NCI-H446 (cell line): ENCODE data around the gene GABRB3.

Source experiments
- DNase-seq, 2 experiments: peaks; one replicate each; lab custom pipeline; 2025; lab: John Stamatoyannopoulos, UW

Gene GABRB3

DNA sequence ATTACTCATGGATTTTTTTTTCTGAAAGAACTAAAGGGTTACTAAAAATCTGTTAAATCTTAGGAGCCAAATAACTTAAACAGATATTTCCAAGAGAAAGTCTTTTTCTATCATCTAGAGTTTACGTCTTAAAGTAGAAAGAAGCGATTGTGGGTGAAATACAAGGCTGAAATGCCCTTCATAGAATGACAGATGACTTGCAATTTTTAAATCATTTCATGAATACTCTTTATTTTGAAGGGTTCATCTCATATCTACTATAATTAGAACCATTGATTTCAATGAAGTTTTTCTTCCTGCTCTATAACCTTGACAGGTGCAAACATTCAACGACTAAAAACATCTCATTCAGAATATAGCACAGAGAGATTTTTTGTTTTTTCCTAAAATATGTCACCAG is 217.0 kb downstream of the GABRB3 start:
- no peak for DNase-seq

DNA sequence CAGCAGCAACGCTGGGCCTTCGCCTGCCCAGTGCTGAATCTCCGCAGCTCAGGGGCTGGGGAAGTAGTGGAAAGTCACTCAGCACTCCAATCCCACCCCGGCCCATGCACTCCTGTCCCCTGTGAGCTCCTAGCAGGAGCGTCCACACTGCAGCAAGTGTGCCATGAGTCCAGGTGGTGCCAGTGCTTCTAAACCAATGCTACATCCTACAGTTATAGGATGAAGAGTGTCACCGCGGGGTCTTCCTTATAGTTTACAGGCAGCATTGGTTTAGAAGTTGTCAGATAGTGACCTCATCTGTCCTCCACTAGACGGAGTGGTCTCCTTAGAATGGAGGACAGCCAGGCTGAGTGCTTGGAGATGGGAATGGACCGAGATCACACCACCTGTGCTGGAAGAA is 221.4 kb downstream of the GABRB3 start:
- no peak for DNase-seq

DNA sequence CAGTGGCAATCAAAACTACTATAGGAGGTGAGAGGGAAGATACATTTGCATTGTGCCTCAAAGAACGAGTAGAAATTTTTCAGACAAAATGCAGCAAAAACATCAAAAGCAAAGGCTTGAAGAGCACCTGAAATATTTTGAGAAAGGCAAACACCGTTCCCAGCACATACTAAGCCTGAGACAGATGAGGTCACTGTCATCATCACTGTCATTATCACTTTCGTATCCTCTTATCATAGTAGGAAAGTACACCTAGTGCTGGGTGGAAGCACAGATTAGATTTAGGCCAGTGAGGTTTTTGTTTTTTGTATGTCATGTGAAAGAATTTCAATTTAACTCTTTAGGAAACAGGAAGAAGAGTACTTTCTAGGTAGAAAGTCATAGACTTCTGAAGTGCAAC is 222.0 kb downstream of the GABRB3 start:
- no peak for DNase-seq

DNA sequence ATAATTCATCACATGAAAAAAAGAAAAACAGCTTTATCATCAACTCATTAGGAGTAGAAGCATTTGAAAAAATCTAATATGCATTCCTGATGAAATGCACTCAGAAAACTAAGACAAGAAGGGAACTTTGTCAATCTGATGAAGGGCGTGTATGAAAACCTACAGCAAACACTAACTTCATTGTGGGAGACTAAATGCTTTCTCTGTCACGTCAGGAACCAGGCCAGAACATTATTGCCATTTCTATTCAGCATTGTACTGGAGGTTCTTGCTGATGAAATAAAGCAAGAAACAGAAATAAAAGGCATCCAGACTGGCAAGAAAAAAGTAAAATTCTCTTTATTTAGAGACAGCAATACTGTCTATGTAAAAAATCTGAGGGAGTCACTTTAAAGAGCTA is 235.2 kb downstream of the GABRB3 start:
- DNase-seq: no peak

DNA sequence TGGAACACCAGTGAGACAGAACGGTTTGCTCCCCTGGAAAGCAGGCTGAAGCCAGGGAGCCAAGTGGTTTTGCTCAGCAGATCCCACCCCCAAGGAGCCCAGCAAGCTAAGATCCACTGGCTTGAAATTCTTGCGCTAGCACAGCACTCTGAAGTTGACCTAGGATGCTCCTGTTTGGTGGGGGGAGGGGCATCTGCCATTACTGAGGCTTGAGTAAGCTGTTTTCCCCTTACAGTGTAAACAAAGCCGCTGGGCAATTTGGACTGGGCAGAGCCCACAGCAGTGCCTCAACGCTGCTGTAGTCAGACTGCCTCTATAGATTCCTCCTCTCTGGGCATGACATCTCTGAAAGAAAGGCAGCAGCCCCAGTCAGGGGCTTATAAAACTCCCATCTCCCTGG is 241.4 kb downstream of the GABRB3 start:
- DNase-seq: no peak

DNA sequence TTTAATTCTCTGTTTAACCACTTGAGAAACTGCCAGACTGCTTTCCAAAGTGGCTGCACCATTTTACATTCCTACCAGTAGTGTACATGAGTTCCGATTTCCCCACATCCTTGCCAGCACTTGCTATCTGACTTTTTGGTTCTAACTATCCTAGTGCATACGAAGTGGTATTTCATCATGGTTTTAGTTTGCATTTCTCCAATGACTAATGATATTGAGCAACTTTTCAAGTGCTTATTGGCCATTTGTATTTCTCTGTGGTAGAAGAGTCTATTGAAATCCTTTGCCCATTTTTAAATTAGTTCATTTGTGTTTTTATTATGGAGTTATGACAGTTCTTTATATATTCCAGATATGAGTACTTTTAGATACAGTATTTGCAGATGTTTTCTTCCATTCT is 247.8 kb downstream of the GABRB3 start:
- DNase-seq: no peak

DNA sequence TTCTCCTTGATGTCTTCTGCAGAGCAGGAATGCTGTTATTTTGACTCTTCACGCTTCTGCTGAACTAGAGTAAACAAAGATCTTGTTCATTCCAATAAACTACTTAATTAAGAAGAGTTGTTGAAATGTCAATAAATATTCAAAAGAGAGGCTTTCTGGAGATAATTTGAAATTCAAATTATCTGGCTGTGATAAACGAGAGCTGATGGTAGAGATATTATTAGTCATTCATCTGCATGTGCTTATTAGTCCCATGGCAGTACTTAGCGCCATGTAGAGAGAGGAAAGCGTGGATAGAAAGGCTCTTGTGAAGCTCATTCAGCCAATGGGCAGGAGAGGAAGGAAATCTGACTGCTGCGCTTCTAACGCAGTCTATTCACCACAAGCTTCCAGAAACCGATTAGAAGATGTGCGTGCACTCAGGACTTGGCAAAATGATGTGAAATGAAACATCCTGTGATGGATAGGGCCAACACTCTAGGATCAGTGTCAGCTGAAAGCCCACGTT is 251.1 kb downstream of the GABRB3 start:
- no peak for DNase-seq

DNA sequence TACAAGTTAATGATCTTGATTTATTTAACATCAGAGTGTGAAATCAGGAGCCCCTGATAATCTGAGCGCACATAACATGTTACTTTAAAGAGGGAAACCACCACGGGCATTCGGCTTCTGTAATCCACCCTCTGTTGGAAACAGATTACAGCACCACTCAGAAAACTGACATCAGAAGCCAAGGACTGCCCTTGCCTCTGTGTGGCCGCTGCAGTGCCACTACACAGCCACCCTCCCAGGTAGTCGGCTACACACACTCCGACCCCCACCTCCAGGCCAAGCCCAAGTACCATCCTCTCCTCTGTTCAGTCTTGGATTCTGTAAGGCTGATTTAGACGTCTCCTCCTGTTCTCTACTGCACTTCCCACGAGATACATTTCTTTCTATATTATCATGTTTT is 251.7 kb downstream of the GABRB3 start:
- DNase-seq: no peak

DNA sequence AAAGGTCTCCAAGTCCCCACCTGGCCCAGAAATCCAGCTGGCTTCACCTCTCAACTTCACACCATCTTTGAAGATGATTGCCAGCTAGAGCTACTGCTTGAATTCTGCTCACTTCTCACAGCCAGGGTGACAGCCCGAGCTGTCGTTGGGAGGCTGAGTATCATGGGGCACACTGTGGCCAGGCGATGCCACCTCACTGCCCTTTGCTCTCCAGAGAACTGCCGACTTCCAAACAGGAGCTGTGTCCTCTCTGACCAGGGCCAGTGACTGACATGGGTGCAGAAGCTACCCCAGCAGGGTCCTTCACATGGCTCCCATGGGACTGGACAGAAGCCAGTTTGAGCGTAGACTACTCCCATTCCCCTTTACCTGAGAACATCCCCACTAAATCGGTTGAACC is 254.0 kb downstream of the GABRB3 start:
- no peak for DNase-seq

DNA sequence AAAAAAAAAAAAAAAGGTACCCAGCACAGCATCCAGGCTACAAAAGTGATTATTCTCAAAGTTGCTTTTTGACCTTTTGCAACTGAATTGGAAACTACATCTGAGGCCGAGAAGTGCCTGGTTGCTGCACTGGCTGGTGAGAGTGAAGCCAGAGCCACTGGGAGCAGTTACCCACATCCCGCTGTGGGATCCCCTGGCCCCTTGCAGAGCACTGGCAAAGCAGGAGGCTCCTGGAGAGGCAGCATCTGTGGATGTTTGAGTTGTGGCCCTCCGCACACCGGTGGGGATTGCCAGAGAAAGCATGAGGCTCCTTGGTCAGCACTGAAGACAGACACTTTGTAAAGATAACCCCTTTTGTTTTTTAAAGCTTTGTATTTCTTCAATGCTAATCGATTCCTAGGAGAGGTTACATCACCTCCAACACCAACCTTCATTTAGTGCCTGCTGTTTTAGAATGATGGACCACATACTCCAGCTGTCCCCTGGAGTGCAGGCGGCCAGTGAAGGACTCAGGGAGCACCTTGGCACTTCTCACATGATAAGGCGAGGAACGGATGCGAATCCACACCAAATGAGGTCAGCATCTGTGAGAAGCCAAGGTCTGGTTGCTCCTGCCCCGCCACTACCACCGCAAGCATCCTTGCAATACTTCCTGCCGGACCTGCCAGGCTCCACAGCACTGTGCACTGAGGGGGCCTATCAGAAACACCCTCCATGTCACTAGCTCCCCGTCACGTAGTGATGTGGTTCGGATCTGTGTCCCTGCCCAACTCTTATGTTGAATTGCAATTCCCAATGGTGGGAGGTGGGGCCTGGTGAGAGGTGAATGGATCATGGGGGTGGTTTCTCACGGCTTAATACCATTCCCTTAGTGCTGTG is 256.5 kb downstream of the GABRB3 start:
- DNase-seq: no peak

DNA sequence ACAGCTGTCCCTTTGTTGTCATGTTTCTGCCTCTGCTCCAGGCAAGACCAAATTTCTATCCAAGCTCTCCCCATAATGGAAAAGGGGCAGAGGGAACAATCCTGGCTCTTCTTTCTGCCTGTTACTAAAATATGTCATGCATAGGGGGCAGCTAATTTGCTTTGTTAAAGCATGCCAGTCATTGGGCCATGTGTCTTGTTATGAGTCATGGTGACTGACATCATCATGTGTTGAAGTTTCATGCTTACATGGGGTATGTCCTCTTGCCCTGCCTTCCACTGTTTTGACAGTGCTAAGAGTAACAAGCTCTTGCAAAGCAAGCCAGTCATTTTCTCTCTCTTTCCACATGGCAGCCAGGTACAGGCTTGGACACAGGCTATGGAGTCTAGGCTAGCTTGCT is 268.9 kb downstream of the GABRB3 start:
- no peak for DNase-seq
